GM18517 (cell line): ENCODE results near the gene DOC2A.
"Not testable (repeated sequence)": the region's sequence is repeated elsewhere in the genome, so short reads cannot be mapped to it uniquely, and the experiment has no call there.

Source experiments
- ATAC-seq: cut with Tn5 transposase; IDR thresholded peaks from one replicate; pipeline ENCODE4 v1.9.1; 2021; ENCODE audit warnings: mild to moderate bottlenecking, moderate library complexity; ENCODE audit not compliant: unreplicated experiment

Gene DOC2A

GRCh38 chr16:30027588-30028437 is 17.0 kb upstream of the DOC2A start:
- ATAC-seq, result no peak

GRCh38 chr16:30026449-30026848 is 15.6 kb upstream of the DOC2A start:
- ATAC-seq, result no peak

GRCh38 chr16:30025574-30025973 is 14.7 kb upstream of the DOC2A start:
- no peak for ATAC-seq

GRCh38 chr16:30025156-30025555 is 14.3 kb upstream of the DOC2A start:
- ATAC-seq, result no peak

GRCh38 chr16:30024451-30024850 is 13.6 kb upstream of the DOC2A start:
- no peak for ATAC-seq

- no peak for ATAC-seq
Observed at GRCh38 chr16:30023586-30023985, 12.8 kb upstream of the DOC2A start.

GRCh38 chr16:30022887-30023286 is 12.1 kb upstream of the DOC2A start, which contains the start of gene C16orf92:
Gene C16orf92 (plus strand): TSS chr16:30023198. CDS start chr16:30023341, 143 bp downstream.
- ATAC-seq, result no peak

GRCh38 chr16:30018731-30019158 is 7.9 kb upstream of the DOC2A start:
- ATAC-seq, result no peak

- not testable (repeated sequence) for ATAC-seq
Observed at GRCh38 chr16:30017937-30018336, 7.1 kb upstream of the DOC2A start.

GRCh38 chr16:30017277-30017656 is 6.4 kb upstream of the DOC2A start:
- ATAC-seq, result no peak

- ATAC-seq, result no peak
Observed at GRCh38 chr16:30016555-30017276, 5.9 kb upstream of the DOC2A start.

- not testable (repeated sequence) for ATAC-seq
Observed at GRCh38 chr16:30015450-30015849, 4.6 kb upstream of the DOC2A start.

GRCh38 chr16:30012598-30012997 is 1.8 kb upstream of the DOC2A start:
- ATAC-seq, result not testable (repeated sequence)

GRCh38 chr16:30011714-30012504 is 1.1 kb upstream of the DOC2A start:
- no peak for ATAC-seq

- ATAC-seq, result no peak
Observed at GRCh38 chr16:30009990-30010843, 610 bp downstream of the DOC2A start.

GRCh38 chr16:30009085-30009862 is 1.6 kb downstream of the DOC2A start:
- ATAC-seq, result no peak

GRCh38 chr16:30007378-30007895 is 3.4 kb downstream of the DOC2A start:
- ATAC-seq, result no peak

- no peak for ATAC-seq
Observed at GRCh38 chr16:30006659-30007377, 4.0 kb downstream of the DOC2A start.

- ATAC-seq, result no peak
Observed at GRCh38 chr16:30006095-30006473, 4.7 kb downstream of the DOC2A start.
